Measurements from ENCODE around the gene TGFBR3. TPM values are rescaled to one million over a fixed set of nuclear protein-coding genes. Genes with fewer than 3 reads are reported as not detected.
A peak's percentile ranks its signal among the peaks of the same experiment; 100 is the strongest.

TGFBR3 gene
- total RNA-seq, 1 experiment from 2014 or later = 2.4 TPM

- no peaks in the 10 kb centered on the region for H3K23me2 ChIP-seq (ENCODE audit: insufficient read length, low read depth, low read length, poor library complexity, severe bottlenecking)
- no peaks in the 10 kb centered on the region for H3K4me1 ChIP-seq (ENCODE audit: insufficient read depth, low read length)
- no peak overlapping the region for H2AK5ac ChIP-seq (ENCODE audit: insufficient read length, low read length)
- no peaks in the 10 kb centered on the region for H3K36me3 Mint-ChIP-seq (ENCODE audit: insufficient read depth in 1 of 3, low read depth in 3 of 3)
- H3K27me3 Mint-ChIP-seq (ENCODE audit: low read depth) = no peaks in the 10 kb centered on the region
- no peak overlapping the region for H4K8ac ChIP-seq (replicated peaks; ENCODE audit: insufficient read length, low read depth, low read length)
- H3T11ph ChIP-seq (ENCODE audit: low read length) = no peak overlapping the region
- no peak for TF ChIP-seq CTCF (conservative IDR thresholded peaks at IDR 0.05)
- H2AFZ ChIP-seq (ENCODE audit: low read length) = no peak overlapping the region
- H3K9ac ChIP-seq (ENCODE audit: extremely low read depth, insufficient read length, low read length) = no peak overlapping the region
- H3K56ac ChIP-seq (ENCODE audit: insufficient read length, low read depth, low read length) = no peak overlapping the region
- H4K91ac ChIP-seq (ENCODE audit: insufficient read length, low read depth, low read length) = no peak overlapping the region
- no peak overlapping the region for H3K4ac ChIP-seq (ENCODE audit: low read depth, low read length)
- H4K5ac ChIP-seq (ENCODE audit: insufficient read length, low read depth, low read length) = no peak overlapping the region
- no peak overlapping the region for H3K18ac ChIP-seq (ENCODE audit: insufficient read length, low read depth, low read length)
- peak overlapping the region in 1 of 3 experiments; percentile 68; a peak in 3 of 7 replicates for H3K27ac Mint-ChIP-seq
- no CpG with 5 or more reads among the region's 15 CpGs for WGBS (ENCODE audit: extremely low coverage, insufficient read length, low lambda C conversion rate)
- H2BK15ac ChIP-seq (ENCODE audit: low read depth, low read length) = no peak overlapping the region
- H3K27me3 ChIP-seq (ENCODE audit: insufficient read depth, low read length) = no peaks in the 10 kb centered on the region
- H3K79me2 ChIP-seq (ENCODE audit: insufficient read depth, low read length) = no peaks in the 10 kb centered on the region
- no peak overlapping the region for H2BK120ac ChIP-seq (ENCODE audit: low read depth, low read length, poor library complexity, severe bottlenecking)
- no peak for DNase-seq
- H3K9me3 Mint-ChIP-seq = no peaks in the 10 kb centered on the region
- no peaks in the 10 kb centered on the region for H4K20me1 ChIP-seq (ENCODE audit: control insufficient read depth, insufficient read depth, insufficient read length)
- H3K27ac ChIP-seq (ENCODE audit: insufficient read length, low read depth, low read length) = no peak overlapping the region
- no peak overlapping the region for H2BK12ac ChIP-seq (ENCODE audit: insufficient read length, low read depth, low read length)
- H2BK5ac ChIP-seq (ENCODE audit: insufficient read length, low read length) = no peak overlapping the region
- H3K4me1 Mint-ChIP-seq = peaks cover 12 to 22% of the 10 kb centered on the region in 2 experiments
- H3K9me3 ChIP-seq (ENCODE audit: control insufficient read depth, low read depth, low read length) = no peaks in the 10 kb centered on the region
- no peak overlapping the region for H3K14ac ChIP-seq (ENCODE audit: insufficient read depth, low read length)
- no peak overlapping the region for H3K23ac ChIP-seq (ENCODE audit: insufficient read length, low read depth, low read length)
- no peak overlapping the region for H2BK20ac ChIP-seq (ENCODE audit: low read depth, low read length, poor library complexity, severe bottlenecking)
- H3K4me2 ChIP-seq (ENCODE audit: insufficient read depth, insufficient read length, low read length) = no peak overlapping the region
- no peaks in the 10 kb centered on the region for H3K79me1 ChIP-seq (ENCODE audit: insufficient read depth, low read depth, low read length, poor library complexity, severe bottlenecking)
- H3K4me3 Mint-ChIP-seq = no peak overlapping the region
Measured at GRCh38 chr1:91712981-91713841, 172.7 kb downstream of the TGFBR3 start.
